Skeletal muscle satellite cell (primary cell): ENCODE measurements around the gene SH2D5.

ENCODE experiments used
- H3K27me3 ChIP-seq: 2 replicates; pipeline ENCODE4 v1.7.0; 2013; ENCODE audit warnings: low read length; ENCODE audit not compliant: control insufficient read depth, insufficient read depth
- H3K36me3 ChIP-seq: 2 replicates; pipeline ENCODE4 v1.7.0; 2013; ENCODE audit warnings: mild to moderate bottlenecking, control low read depth, low read length; ENCODE audit not compliant: insufficient read depth
- H3K4me1 ChIP-seq: 2 replicates; pipeline ENCODE4 v1.7.0; 2013; ENCODE audit warnings: low read length; ENCODE audit not compliant: control insufficient read depth, insufficient read depth
- H3K4me2 ChIP-seq: 2 replicates; pipeline ENCODE4 v1.7.0; 2013; ENCODE audit warnings: mild to moderate bottlenecking, low read length
- H3K4me3 ChIP-seq: 2 replicates; pipeline ENCODE4 v1.7.0; 2013; ENCODE audit warnings: low read length
- H3K9ac ChIP-seq: 2 replicates; pipeline ENCODE4 v1.7.0; 2013; ENCODE audit warnings: mild to moderate bottlenecking, low read depth, low read length, moderate library complexity
- H3K9me3 ChIP-seq: replicated peaks from 2 replicates; pipeline ENCODE4 v1.7.0; 2013; ENCODE audit warnings: mild to moderate bottlenecking, control low read depth, low read length

Gene SH2D5

GRCh38 chr1:20698195-20698910, 34.1 kb downstream of the SH2D5 start:
- Histone ChIP-seq H3K4me3 (peak overlapping the region; percentile 17), H3K36me3 (no peaks in the 10 kb centered on the region), H3K27me3 (no peaks in the 10 kb centered on the region), H3K9me3 (no peaks in the 10 kb centered on the region), H3K9ac (peak overlapping the region; percentile 43), H3K4me2 (peak overlapping the region; percentile 65), H3K4me1 (peaks cover 30% of the 10 kb centered on the region)

DNA sequence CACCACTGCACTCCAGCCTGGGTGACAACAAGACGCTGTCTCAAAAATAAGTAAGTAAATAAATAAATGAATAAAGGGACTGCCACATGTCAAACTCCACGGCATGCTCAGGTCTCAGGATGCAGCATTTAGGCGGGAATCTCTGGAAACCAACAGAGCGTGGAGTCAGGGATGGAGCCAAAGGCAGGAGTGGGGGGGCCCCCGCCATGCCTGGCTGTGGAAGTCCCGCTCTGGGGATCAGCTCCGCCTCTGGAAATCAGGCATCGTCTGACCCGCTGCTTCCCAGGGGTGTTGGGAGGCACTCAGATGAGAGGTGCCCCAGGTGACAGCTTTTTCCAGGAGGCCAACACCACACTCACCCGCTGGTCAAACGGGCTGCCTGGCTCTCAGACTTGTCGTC, 34.9 kb downstream of the SH2D5 start:
- Histone ChIP-seq H3K9ac (peak overlapping the region; percentile 86), H3K4me2 (peak overlapping the region; percentile 94), H3K4me1 (peaks cover 30% of the 10 kb centered on the region), H3K27me3 (no peaks in the 10 kb centered on the region), H3K4me3 (no peak overlapping the region), H3K9me3 (no peaks in the 10 kb centered on the region), H3K36me3 (no peaks in the 10 kb centered on the region)

- H3K27me3 ChIP-seq: no peaks in the 10 kb centered on the region
- H3K9ac ChIP-seq: peak overlapping the region; percentile 86
- H3K4me1 ChIP-seq: peaks cover 30% of the 10 kb centered on the region
- H3K9me3 ChIP-seq: no peaks in the 10 kb centered on the region
- H3K4me3 ChIP-seq: peak overlapping the region; percentile 75
- H3K36me3 ChIP-seq: no peaks in the 10 kb centered on the region
- H3K4me2 ChIP-seq: peak overlapping the region; percentile 94
These were observed 35.8 kb downstream of the SH2D5 start for GRCh38 chr1:20696397-20697333.

GRCh38 chr1:20695515-20695914, 37.0 kb downstream of the SH2D5 start:
- H3K36me3 ChIP-seq: no peaks in the 10 kb centered on the region
- H3K4me2 ChIP-seq: no peak overlapping the region
- H3K4me1 ChIP-seq: peaks cover 30% of the 10 kb centered on the region
- no peaks in the 10 kb centered on the region for H3K9me3 ChIP-seq
- no peak overlapping the region for H3K9ac ChIP-seq
- H3K4me3 ChIP-seq: no peak overlapping the region
- no peaks in the 10 kb centered on the region for H3K27me3 ChIP-seq

DNA sequence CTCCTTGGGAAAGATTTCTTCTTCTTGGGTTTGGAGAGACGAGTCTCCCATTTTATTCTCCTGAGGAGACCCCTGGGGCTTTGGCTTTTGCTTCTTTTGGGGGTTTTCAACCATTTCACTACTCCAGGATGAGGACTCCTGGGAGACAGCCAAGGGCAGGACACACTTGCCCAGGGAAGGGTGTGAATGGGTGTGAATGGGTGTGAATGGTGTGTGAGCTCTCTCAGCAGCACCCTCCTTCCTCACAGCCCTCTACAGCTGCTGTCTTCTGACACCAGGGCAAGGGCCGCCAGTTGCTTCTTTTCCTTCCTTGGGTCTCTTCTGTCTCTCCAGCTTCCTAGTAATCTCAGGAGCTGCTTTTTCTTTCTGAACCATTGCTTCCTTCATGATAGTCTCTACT, 38.9 kb downstream of the SH2D5 start:
- H3K9ac ChIP-seq: no peak overlapping the region
- no peaks in the 10 kb centered on the region for H3K9me3 ChIP-seq
- no peak overlapping the region for H3K4me2 ChIP-seq
- no peaks in the 10 kb centered on the region for H3K36me3 ChIP-seq
- H3K27me3 ChIP-seq: no peaks in the 10 kb centered on the region
- H3K4me3 ChIP-seq: no peak overlapping the region
- peaks cover 18% of the 10 kb centered on the region for H3K4me1 ChIP-seq

GRCh38 chr1:20691872-20692271, 40.6 kb downstream of the SH2D5 start:
- Histone ChIP-seq H3K36me3 (no peaks in the 10 kb centered on the region), H3K4me1 (peaks cover under 1% of the 10 kb centered on the region), H3K9me3 (no peaks in the 10 kb centered on the region), H3K9ac (no peak overlapping the region), H3K4me2 (no peak overlapping the region), H3K27me3 (no peaks in the 10 kb centered on the region), H3K4me3 (no peak overlapping the region)

DNA sequence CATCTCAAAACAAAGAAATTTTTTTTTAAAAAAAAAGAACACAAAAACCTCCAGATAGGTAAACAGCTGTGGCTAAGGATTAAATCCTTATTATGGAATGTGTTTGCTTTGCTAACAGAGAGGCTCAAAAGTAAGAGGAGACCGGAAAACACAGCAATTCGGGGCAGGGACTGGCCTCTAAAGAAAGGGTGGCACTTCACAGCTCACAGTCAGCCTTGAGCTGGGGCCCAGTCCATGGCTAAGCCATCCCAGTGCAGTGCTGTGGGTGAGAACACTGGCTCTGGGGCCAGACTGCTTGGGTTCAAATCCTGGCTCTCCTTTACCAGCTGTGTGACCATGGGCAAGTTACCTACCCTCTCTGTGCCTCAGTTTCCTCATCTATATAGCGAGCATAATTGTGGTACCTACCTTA, 42.9 kb downstream of the SH2D5 start:
- Histone ChIP-seq H3K27me3 (no peaks in the 10 kb centered on the region), H3K4me1 (no peaks in the 10 kb centered on the region), H3K36me3 (no peaks in the 10 kb centered on the region), H3K9me3 (no peaks in the 10 kb centered on the region), H3K4me2 (no peak overlapping the region), H3K9ac (no peak overlapping the region), H3K4me3 (no peak overlapping the region)

- Histone ChIP-seq H3K4me1 (no peaks in the 10 kb centered on the region), H3K4me3 (no peak overlapping the region), H3K4me2 (no peak overlapping the region), H3K9ac (no peak overlapping the region), H3K36me3 (no peaks in the 10 kb centered on the region), H3K9me3 (no peaks in the 10 kb centered on the region), H3K27me3 (no peaks in the 10 kb centered on the region)
These were observed 45.4 kb downstream of the SH2D5 start for GRCh38 chr1:20686883-20687725.

DNA sequence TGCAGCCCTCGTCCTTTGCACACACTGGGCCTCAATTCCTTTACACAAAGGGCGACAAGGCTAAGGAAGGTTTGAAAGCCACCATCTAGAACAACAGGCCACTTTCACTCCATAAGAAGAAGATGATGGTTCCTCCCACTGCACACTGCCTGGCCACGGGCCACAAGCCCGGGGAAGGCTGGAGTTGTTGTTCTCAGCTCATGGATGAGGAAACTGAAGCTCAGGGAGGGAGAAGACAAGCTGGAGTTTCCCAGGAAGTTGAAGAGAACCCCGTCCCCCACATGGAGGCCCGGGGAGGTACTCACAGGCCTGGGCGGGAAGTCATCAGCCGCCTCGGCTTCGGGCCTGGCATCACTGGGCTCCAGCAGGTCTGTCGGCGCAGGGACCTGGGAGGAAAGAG, 46.8 kb downstream of the SH2D5 start:
- H3K27me3 ChIP-seq: no peaks in the 10 kb centered on the region
- no peaks in the 10 kb centered on the region for H3K36me3 ChIP-seq
- no peaks in the 10 kb centered on the region for H3K9me3 ChIP-seq
- no peak overlapping the region for H3K9ac ChIP-seq
- no peak overlapping the region for H3K4me3 ChIP-seq
- H3K4me1 ChIP-seq: no peaks in the 10 kb centered on the region
- no peak overlapping the region for H3K4me2 ChIP-seq

DNA sequence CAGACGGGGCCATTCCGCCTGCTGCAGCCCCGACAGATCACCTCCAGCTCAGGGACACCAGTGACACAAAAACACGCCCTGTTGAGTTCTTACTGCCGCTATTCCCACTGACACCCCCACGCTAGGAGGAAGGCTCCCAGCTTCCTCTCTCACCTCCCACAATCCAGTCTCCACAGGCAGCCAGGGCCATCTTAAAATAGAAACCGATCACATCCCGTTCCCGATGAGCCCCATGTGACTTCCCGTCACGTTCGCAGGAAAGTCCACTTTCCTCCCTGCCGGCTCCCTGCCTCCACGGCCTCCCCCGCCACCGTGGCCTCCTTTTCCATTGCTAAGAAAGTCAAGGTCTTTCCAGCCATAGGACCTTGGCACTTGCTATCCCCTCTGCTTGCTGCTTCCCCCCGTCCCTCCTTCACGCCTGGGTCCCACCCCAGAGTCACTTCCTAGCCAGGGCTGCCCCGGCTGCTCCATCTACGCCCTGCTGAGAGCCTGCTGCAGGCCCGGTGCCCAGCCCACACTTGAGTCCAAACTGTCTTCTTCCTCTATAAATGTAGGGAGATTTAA, 47.3 kb downstream of the SH2D5 start:
- Histone ChIP-seq H3K9ac (no peak overlapping the region), H3K4me1 (no peaks in the 10 kb centered on the region), H3K4me3 (no peak overlapping the region), H3K36me3 (no peaks in the 10 kb centered on the region), H3K27me3 (no peaks in the 10 kb centered on the region), H3K9me3 (no peaks in the 10 kb centered on the region), H3K4me2 (no peak overlapping the region)

DNA sequence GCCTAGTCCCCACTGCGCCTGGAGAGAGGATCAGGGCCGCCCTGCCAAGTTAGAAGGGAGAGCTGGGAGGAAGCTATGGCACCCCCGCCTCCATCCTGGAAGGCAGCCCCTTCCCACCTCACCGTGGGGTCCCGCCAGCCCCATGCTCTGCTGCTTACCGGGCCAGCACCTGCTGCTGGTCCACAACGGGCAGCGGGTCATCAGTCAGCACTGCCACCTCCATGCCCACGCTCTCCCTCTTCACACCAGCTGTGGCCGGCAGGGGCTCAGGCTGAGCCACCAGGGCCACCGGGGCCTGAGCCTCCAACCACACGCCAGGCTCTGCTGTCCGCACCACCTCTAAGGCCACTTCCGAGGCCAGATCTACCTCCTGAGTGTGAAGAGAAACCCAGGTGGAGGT, 47.9 kb downstream of the SH2D5 start:
- H3K27me3 ChIP-seq: no peaks in the 10 kb centered on the region
- H3K9ac ChIP-seq: no peak overlapping the region
- no peaks in the 10 kb centered on the region for H3K4me1 ChIP-seq
- no peaks in the 10 kb centered on the region for H3K36me3 ChIP-seq
- no peaks in the 10 kb centered on the region for H3K9me3 ChIP-seq
- H3K4me3 ChIP-seq: no peak overlapping the region
- no peak overlapping the region for H3K4me2 ChIP-seq
